ENCODE measurements around the gene KLK7.
"Not testable (repeated sequence)": the region's sequence is repeated elsewhere in the genome, so short reads cannot be mapped to it uniquely, and the experiment has no call there.

KLK7 gene

DNA sequence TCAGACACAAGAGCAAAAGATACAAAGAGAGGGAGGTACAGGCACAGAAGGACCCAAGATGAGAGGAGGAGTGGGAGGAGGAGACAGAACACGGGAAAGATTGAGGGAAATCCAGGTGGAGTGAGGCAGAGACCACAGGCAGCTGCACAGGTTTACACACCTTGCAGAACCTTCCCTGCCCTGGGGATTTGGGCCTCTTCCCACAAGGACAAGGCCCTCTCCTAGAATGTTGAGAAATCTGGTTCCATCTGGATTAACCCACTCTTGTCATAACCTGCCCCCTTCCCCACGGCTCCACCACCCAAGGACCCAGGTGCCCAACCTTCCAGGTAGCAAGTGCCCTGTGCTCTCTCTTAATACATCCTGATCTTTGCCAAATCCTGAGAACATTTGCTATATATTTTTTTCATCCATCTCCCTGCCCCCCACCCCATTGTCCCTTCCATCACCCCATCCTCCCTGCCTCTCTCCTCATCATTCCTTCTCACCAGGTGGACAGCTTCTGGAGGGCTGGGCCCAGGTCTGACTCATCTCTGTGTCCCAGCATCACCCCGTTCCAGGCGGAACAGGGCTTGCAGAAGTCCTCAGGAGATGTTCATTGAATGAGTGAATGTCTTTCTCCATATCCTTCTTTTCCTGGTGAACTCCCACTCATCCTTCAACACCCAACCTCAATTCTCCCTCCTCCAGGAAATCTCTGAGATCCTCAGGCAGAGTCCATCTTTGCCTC lies 26.5 kb upstream of the KLK7 start:
- no peak for DNase-seq (ENCODE audit: low spot score)

DNA sequence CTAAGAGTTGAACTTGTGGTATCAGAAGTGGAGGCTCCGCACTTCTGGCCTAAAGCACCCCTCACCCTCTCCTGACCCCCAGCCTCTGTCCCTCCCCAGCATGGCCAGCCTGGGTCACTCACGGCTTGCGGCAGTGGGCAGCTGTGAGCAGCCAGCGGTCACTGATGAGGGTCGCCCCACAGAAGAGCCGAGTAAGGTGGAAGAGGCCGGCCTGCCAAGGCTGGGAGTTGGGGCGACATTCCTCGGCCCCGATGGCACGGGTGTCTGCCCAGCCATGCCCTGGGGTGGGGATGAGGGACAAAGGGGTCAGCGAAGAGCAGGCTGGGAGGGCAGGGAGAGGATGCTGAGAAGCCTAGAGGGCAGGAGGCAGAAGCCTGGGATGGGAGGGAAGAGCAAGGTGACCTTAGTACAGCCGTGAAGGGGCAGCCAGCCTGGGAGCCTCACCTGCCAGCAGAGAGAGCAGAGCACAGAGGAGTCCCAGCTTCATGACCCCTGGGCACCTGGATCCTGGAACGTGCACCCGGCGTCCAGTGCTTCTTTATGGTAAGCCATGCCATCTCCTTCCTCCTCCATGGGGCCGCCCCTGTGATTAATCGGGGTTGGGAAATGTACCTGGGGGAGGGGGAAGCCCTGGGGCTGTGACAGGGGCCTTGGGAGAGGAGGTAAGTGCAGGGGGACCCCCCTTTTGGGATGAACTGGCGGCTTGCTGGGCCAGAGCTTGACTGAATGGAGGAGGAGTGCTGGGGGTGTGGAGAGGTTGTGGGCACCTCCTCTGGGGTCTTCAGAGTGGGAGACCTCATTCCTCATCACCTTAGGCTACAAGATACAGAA lies 25.6 kb upstream of the KLK7 start:
- no peak for DNase-seq (ENCODE audit: low spot score)

DNA sequence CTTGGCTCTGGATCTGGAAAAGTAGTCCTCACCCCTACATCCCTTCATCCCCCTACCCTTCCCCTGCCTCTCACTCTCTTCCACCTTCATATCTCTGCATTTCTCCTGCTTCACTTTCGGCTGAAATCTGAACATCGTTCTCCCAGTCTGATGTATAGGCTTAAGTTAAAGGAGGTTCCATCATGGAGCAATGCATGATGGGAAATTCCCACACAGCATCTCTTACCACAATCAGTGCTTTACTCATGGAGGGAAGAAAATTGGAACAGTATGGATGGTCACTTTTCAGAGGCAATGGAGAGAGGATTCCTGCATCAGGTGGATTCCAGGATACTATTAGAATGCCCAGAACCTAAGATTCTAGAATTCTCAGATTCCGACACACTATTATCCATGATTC lies 23.8 kb upstream of the KLK7 start:
- no peak for DNase-seq (ENCODE audit: low spot score)

DNA sequence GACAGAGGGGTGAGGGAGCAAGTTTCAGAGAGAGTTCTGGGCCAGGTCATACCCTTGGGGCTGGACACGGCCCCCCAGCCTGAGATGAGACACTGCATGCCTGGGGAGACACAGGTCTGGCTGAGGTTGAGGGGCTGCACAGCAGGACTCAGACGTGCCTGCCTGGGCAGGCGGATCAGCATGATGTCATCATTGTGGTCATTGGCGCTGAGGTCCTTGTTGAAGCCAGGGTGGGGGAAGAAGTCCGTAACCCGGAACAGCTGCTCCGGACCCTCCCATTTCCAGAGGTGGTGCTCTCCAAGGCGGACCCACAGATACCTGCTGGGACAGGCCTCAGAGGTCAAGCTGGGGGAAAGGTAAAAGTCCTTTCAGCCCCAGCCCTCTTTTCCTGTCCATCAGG lies 22.7 kb upstream of the KLK7 start:
- no peak for DNase-seq (ENCODE audit: low spot score)

DNA sequence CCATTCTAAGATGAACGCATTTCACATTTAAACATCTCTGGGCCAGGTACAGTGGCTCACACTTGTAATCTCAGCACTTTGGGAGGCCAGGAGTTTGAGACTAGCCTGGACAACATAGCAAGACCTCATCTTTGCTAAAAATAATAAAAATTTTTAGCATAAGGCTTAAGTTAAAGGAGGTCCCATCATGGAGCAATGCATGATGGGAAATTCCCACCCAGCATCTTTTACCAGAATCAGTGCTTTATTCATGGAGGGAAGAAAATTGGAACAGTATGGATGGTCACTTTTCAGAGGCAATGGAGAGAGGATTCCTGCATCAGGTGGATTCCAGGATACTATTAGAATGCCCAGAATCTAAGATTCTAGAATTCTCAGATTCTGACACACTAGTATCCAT lies 21.5 kb upstream of the KLK7 start:
- DNase-seq (ENCODE audit: low spot score) = no peak

GRCh38 chr19:51003316-51003715 lies 19.6 kb upstream of the KLK7 start:
- DNase-seq (ENCODE audit: low spot score) = no peak

GRCh38 chr19:51002542-51003311 lies 19.0 kb upstream of the KLK7 start:
- no peak for DNase-seq (ENCODE audit: low spot score)

DNA sequence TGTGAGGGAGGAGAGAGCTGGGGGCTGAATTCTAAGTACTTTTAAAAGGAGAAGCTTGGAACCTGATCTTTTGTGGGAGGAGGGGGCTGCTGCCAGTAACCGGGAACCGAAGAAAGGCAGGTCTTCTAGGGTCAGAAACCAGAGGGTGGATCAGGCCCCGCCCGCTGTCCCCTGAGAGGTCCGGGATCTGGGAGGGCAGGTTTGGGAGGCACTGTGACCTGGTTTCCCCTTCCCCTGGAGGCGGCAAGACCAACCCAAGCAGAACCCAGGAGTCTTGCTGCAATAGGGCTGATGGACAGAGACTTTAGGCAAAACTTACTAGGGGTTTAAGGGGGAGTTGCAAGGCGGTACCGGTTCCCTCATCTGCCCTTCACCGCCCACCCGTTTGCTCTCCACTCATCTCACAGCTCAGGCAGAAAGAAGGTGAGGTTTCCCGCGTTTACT lies 18.4 kb upstream of the KLK7 start:
- DNase-seq (ENCODE audit: low spot score) = no peak

DNA sequence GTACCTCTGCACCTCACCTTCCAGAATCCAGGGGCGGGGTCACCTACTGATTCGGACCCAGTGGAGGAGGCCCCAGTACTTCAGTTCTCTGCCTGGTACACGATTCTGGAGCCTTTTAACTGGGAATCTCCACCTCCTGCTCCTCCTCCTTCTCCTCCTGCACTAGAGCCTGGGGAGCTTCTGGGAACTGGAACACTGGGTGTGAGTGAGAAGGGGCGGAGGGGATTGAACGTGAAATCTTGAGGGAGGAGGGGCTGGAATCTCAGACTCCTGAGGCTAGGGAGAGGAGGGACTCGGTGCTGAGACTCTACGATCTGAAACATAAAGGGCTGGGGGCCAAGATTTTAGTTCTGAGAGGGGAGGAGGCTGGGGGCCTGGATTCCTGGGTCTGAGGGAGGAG lies 17.8 kb upstream of the KLK7 start, which contains the start of gene KLK8:
Gene KLK8 (minus strand): TSS at position 90 of the 400 bp plus-strand sequence. CDS start 437 bp downstream, outside the sequence.
- DNase-seq (ENCODE audit: low spot score) = no peak

DNA sequence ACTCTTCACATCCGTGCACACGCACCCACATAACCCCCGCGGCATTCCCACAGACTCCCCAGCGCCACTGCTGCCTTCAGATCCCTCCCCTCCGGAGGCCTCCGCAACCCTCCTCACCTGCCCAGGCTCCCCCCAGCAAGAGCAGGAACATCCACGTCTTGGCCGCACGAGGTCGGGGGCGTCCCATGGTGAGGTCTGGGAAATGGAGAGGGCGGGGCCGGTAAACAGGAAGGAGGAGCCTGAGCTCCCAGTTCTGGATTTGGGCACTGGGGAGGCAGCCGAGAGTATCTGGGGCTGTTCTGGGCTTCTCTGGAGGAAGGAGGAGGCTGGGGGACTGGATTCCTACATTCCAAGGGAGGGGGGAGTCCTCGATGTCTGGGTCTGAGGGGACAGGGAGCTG lies 17.3 kb upstream of the KLK7 start:
- no peak for DNase-seq (ENCODE audit: low spot score)

- DNase-seq (ENCODE audit: low spot score) = no peak
Measured at GRCh38 chr19:51000426-51000825, 16.7 kb upstream of the KLK7 start.

DNA sequence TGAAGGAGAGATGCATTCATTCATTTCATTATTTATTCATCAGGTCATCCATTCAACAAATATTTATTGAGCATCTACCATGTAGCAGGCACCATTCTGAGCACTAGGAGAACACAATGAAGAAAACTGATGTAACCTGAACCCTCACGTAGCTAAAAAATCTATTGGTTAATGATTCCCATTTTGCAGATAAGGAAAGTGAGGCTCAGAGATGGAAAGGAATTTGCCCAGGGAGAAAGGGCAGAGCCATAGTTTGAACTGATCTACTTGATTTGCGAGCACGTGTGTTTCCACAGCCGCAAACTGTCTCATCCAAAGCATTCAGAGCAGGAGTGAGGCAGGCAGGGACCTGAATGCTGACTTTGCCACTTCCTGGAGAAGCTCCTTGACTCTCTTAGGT lies 15.0 kb upstream of the KLK7 start:
- no peak for DNase-seq (ENCODE audit: low spot score)

GRCh38 chr19:50998061-50998460 lies 14.3 kb upstream of the KLK7 start:
- DNase-seq (ENCODE audit: low spot score) = no peak

DNA sequence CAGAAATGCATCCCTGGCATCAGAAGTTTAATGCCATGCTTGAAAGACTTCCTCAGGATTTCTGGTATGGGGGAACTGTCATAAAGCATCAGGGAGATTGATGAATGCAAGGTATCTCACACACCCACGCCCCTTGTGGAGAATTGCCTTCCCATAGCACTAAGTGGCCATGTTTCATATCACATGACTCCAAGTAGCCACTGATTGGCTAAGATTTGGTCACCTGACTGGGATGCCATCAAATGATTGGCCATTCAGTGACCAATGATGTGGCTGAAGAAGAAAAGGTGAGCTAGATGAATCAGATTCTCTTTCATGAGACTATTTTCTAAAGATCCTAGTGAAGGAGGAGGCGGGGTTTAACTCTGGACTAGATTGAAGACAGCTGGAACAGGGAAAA lies 10.4 kb upstream of the KLK7 start:
- DNase-seq (ENCODE audit: low spot score) = no peak

DNA sequence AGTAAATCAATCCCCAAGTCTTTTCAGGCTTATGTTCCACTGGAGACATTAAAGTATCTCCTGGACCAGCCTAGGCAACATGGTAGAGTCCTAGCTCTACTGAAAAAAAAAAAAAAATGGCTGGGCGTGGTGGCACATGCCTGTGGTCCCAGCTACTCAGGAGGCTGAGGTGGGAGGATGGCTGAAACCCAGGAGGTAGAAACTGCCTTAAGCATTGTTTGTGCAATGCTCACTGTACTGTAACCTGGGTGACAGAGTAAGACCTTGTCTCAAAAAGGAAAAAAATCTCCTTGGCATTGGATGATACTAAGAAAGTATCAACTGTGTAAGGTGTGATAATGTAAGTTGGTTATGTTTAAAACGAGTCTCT lies 8.9 kb upstream of the KLK7 start:
- no peak for DNase-seq (ENCODE audit: low spot score)

GRCh38 chr19:50984416-50984815 lies 699 bp upstream of the KLK7 start:
- DNase-seq (ENCODE audit: low spot score) = not testable (repeated sequence)

DNA sequence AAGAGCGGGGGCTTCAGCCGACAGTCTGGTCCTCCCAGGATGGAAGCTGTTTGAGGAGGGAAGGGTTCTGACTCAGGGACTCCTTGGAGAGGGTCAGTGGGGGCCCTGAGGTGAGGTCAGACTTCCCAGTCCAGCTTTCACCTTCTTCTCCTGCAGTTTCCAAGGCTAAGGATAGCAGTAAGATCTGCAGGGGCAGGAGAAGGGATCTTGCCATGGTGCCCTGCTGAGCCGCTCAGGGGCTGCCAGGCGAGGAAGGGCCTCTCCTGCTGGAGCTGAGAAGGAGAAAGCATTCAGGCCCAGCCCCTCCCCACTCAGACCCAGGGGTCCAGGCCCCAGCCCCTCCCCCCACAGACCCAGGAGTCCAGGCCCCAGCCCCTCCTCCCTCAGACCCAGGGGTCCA lies 1.5 kb downstream of the KLK7 start:
- no peak for DNase-seq (ENCODE audit: low spot score)

- DNase-seq (ENCODE audit: low spot score) = no peak
Measured at GRCh38 chr19:50981587-50982146, 2.0 kb downstream of the KLK7 start.

- DNase-seq (ENCODE audit: low spot score) = no peak
Measured at GRCh38 chr19:50980208-50980607, 3.5 kb downstream of the KLK7 start.

GRCh38 chr19:50979758-50980157 lies 4.0 kb downstream of the KLK7 start:
- DNase-seq (ENCODE audit: low spot score) = no peak

GRCh38 chr19:50978772-50979390 lies 4.8 kb downstream of the KLK7 start:
- DNase-seq (ENCODE audit: low spot score) = no peak

DNA sequence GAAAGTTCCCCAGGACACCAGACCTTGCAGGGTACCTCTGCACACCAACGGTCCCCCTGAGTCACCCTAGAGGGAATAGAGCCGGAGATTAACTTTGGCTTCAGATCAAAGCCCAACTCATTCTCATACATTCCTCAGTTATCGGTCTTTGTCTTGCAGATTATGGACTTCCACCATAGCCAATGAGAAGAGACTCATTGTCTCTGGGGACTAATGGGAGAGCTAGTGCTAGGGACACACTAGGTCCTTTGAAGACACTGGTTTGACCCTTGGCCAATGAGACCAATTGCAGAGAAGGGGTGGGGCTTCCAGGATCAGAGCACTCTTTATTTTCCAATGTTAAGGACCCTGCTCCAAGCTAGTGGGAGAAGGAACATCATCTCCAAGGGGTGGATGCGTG lies 6.1 kb downstream of the KLK7 start:
- DNase-seq (ENCODE audit: low spot score) = peak; percentile 46

Data from globus pallidus (tissue), 1 donor.